Liver (tissue), 9 donors: ENCODE measurements around the gene LEKR1. TPM values are rescaled to one million over a fixed set of nuclear protein-coding genes. Genes with fewer than 3 reads are reported as not detected.

ENCODE experiments used
- DNase-seq: peaks from one replicate; pipeline ENCODE4 v3.0.0-alpha.2; 2017; ENCODE audit warnings: low spot score
- H3K27ac ChIP-seq, 2 donors: one replicate each; pipeline ENCODE4 v1.7.0; 2013; ENCODE audit warnings: inconsistent platforms in 2 of 2, low read length in 2 of 2, control low read depth in 1 of 2, low read depth in 1 of 2, mild to moderate bottlenecking in 1 of 2
- H3K27me3 ChIP-seq, 4 donors: one replicate each; pipeline versions ENCODE4 v1.6.1 to v1.7.0; 2013; ENCODE audit warnings: low read length in 3 of 4, inconsistent platforms in 1 of 4, mild to moderate bottlenecking in 1 of 4, moderate library complexity in 1 of 4; ENCODE audit not compliant: control insufficient read depth in 4 of 4, insufficient read depth in 4 of 4
- H3K36me3 ChIP-seq, 4 donors: one replicate each; pipeline versions ENCODE4 v1.6.1 to v1.7.0; 2013; ENCODE audit warnings: low read length in 3 of 4, mild to moderate bottlenecking in 3 of 4, low read depth in 1 of 4, moderate library complexity in 1 of 4; ENCODE audit not compliant: control insufficient read depth in 4 of 4, insufficient read depth in 3 of 4
- H3K4me1 ChIP-seq, 4 donors: one replicate each; pipeline versions ENCODE4 v1.6.1 to v1.7.0; 2013; ENCODE audit warnings: low read length in 3 of 4, mild to moderate bottlenecking in 3 of 4, moderate library complexity in 1 of 4; ENCODE audit not compliant: control insufficient read depth in 4 of 4, insufficient read depth in 4 of 4
- H3K4me3 ChIP-seq, 3 donors: one replicate each; pipeline versions ENCODE4 v1.6.1 to v1.7.0; 2013; ENCODE audit warnings: low read length in 3 of 3, control low read depth in 1 of 3, low read depth in 1 of 3, mild to moderate bottlenecking in 1 of 3
- H3K9ac ChIP-seq, 2 donors: one replicate each; pipeline ENCODE4 v1.7.0; 2013; ENCODE audit warnings: low read length in 2 of 2, mild to moderate bottlenecking in 2 of 2, moderate library complexity in 2 of 2, control low read depth in 1 of 2, low read depth in 1 of 2
- H3K9me3 ChIP-seq, 4 donors: one replicate each; pipeline versions ENCODE4 v1.6.1 to v1.7.0; 2013; ENCODE audit warnings: low read length in 3 of 4; ENCODE audit not compliant: control insufficient read depth in 4 of 4
- ATF3 ChIP-seq: IDR thresholded peaks from 2 replicates; pipeline ENCODE4 v1.6.1; 2016; ENCODE audit warnings: antibody characterized with exemption
- CTCF ChIP-seq: fragments of 150-350 bp; IDR thresholded peaks from 2 replicates; pipeline ENCODE4 v1.5.1; 2017; ENCODE audit warnings: improper control_type of control experiment, low read depth, low read length; ENCODE audit not compliant: missing input control
- EGR1 ChIP-seq, 2 donors: IDR thresholded peaks; 2 replicates each; pipeline ENCODE4 v1.6.1; 2016 to 2018; ENCODE audit warnings: antibody characterized with exemption in 2 of 2, low read depth in 2 of 2
- FOXA1 ChIP-seq: IDR thresholded peaks from 2 replicates; pipeline ENCODE4 v1.6.1; 2016; ENCODE audit warnings: antibody characterized with exemption
- FOXA2 ChIP-seq: IDR thresholded peaks from 2 replicates; pipeline ENCODE4 v1.6.1; 2016; ENCODE audit warnings: antibody characterized with exemption
- GABPA ChIP-seq, 2 donors: IDR thresholded peaks in 1 of 2; conservative IDR thresholded peaks in 1 of 2; 2 replicates each; pipeline ENCODE4 v1.6.1; 2016; ENCODE audit warnings: antibody characterized with exemption in 2 of 2, mild to moderate bottlenecking in 1 of 2, moderate library complexity in 1 of 2
- HNF4A ChIP-seq, 2 donors: conservative IDR thresholded peaks; 2 replicates each; pipeline ENCODE4 v1.6.1; 2016; ENCODE audit warnings: antibody characterized with exemption in 2 of 2, mild to moderate bottlenecking in 2 of 2
- HNF4G ChIP-seq: IDR thresholded peaks from 2 replicates; pipeline ENCODE4 v1.6.1; 2016; ENCODE audit warnings: antibody characterized with exemption
- JUND ChIP-seq, 2 donors: IDR thresholded peaks; 2 replicates each; pipeline ENCODE4 v1.6.1; 2016; ENCODE audit warnings: antibody characterized with exemption in 2 of 2
- NR2F2 ChIP-seq: IDR thresholded peaks from 2 replicates; pipeline ENCODE4 v1.6.1; 2016; ENCODE audit warnings: antibody characterized with exemption
- RAD21 ChIP-seq, 2 donors: IDR thresholded peaks; 2 replicates each; pipeline ENCODE4 v1.6.1; 2016; ENCODE audit warnings: antibody characterized with exemption in 2 of 2, mild to moderate bottlenecking in 2 of 2
- RXRA ChIP-seq, 2 donors: IDR thresholded peaks; 2 replicates each; pipeline ENCODE4 v1.6.1; 2017 to 2018; ENCODE audit warnings: antibody characterized with exemption in 2 of 2, mild to moderate bottlenecking in 1 of 2
- SP1 ChIP-seq: IDR thresholded peaks from 2 replicates; pipeline ENCODE4 v1.6.1; 2018; ENCODE audit warnings: antibody characterized with exemption, mild to moderate bottlenecking
- TAF1 ChIP-seq: conservative IDR thresholded peaks from 2 replicates; pipeline ENCODE4 v1.6.1; 2016; ENCODE audit warnings: antibody characterized with exemption, mild to moderate bottlenecking
- YY1 ChIP-seq: IDR thresholded peaks from 2 replicates; pipeline ENCODE4 v1.6.1; 2016; ENCODE audit warnings: antibody characterized with exemption, mild to moderate bottlenecking
- WGBS: extraction: QIAGEN DNeasy Blood & Tissue Kit; methylation state at CpG from one replicate; pipeline ENCODE4 v1.1.7; 2013; 5-methylcytosine and 5-hydroxymethylcytosine counted together
- polyA plus RNA-seq, 2 donors: library from polyadenylated mRNA; stranded (reverse) in 1 of 2; unstranded in 1 of 2; fragments of 200-250 nt in 1 of 2; fragments of >200 nt in 1 of 2; fragmentation: Nextera tagmentation in 1 of 2; extraction: Ambion mirVana in 1 of 2; gene quantifications; one replicate each; pipeline versions ENCODE4 v1.2.1 to v1.2.3, GENCODE V29; 2013 to 2015
- total RNA-seq, 2 donors: library from RNA; depleted of rRNA; stranded (reverse); fragments of >200 nt; gene quantifications; one replicate each; pipeline ENCODE4 v1.2.3, GENCODE V29; 2014
- TF ChIP-seq, protein P1 (sequence below): IDR thresholded peaks from 2 replicates; pipeline ENCODE4 v1.6.1; 2016; ENCODE audit warnings: antibody characterized with exemption
- TF ChIP-seq, protein P2 (sequence below): IDR thresholded peaks from 2 replicates; pipeline ENCODE4 v1.6.1; 2016; ENCODE audit warnings: antibody characterized with exemption, mild to moderate bottlenecking
- TF ChIP-seq, protein P3 (sequence below): IDR thresholded peaks from 2 replicates; pipeline ENCODE4 v1.6.1; 2016; ENCODE audit warnings: antibody characterized with exemption
- donor health status: healthy.
- donor health status: healthy.
- donor health status: healthy.
- donor health status: healthy.
- donor health status: healthy.

LEKR1 gene
- total and polyA plus RNA-seq, 4 donors: 0.19 to 0.72 (median 0.44) TPM

DNA sequence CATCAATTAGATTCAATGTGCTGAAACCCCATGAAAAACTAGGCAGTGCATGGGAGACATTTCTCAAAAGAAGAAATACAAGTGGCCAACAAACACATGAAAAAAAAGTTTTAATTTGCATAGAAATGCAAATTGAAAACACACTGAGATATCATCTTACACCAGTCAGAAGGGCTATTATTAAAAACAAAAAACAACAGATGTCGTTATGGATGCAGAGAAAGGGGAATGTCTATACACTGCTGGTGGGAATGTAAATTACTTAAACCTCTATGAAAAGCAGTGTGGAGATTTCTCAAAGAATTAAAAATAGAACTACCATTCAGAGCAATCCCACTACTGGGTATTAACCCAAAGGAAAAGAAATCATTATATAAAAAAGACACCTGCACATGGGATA is 235.1 kb downstream of the LEKR1 start:
- H3K9ac ChIP-seq: no peak overlapping the region
- no peaks in the 10 kb centered on the region for H3K27me3 ChIP-seq
- no peaks in the 10 kb centered on the region for H3K9me3 ChIP-seq
- TF ChIP-seq JUND (IDR thresholded peaks at IDR 0.05) (no peak), ATF3 (no peak), GABPA (IDR thresholded peaks at IDR 0.05 in 1 of 2, conservative IDR thresholded peaks at IDR 0.05 in 1 of 2) (no peak), NR2F2 (no peak)
- DNase-seq: no peak
- H3K4me3 ChIP-seq: no peak overlapping the region
- H3K4me1 ChIP-seq: peaks cover 0 to 3% (median 0%) of the 10 kb centered on the region in 4 donors
- 94% methylated on average over 1 of the region's 1 CpG for WGBS
- no peak overlapping the region for H3K27ac ChIP-seq
- no peaks in the 10 kb centered on the region for H3K36me3 ChIP-seq

DNA sequence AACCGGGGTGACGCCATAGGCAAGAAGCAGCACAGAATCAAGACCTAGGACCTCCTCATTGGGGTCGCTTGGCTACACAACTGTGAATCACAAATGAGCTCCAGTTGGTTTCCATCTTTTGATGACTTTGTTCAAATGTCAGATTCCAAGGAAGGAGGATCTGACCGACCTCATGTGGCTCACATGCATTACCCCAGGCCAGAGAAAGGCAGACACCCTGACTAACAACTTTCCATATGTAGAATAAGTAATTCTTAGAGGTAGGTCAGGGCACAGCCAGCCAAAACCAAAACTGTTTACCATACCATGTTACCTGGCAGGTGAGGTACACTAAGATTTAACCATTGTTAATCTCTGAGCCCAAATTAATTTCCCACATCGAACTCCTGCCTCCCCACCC is 237.3 kb downstream of the LEKR1 start:
- Histone ChIP-seq H3K27ac (no peak overlapping the region), H3K4me1 (peaks cover 0 to 4% (median 1%) of the 10 kb centered on the region in 4 donors), H3K27me3 (no peaks in the 10 kb centered on the region), H3K4me3 (no peak overlapping the region), H3K36me3 (no peaks in the 10 kb centered on the region), H3K9me3 (no peaks in the 10 kb centered on the region), H3K9ac (no peak overlapping the region)
- WGBS: 79% methylated on average over 5 of the region's 5 CpGs
- no peak for TF ChIP-seq RXRA (IDR thresholded peaks at IDR 0.05)
- no peak for DNase-seq

GRCh38 chr3:157063926-157064325 is 237.8 kb downstream of the LEKR1 start:
- H3K27me3 ChIP-seq: no peaks in the 10 kb centered on the region
- 85% methylated on average over 2 of the region's 2 CpGs for WGBS
- H3K4me1 ChIP-seq: peaks cover 0 to 4% (median 1%) of the 10 kb centered on the region in 4 donors
- H3K9me3 ChIP-seq: no peaks in the 10 kb centered on the region
- TF ChIP-seq HNF4A (conservative IDR thresholded peaks at IDR 0.05) (no peak), EGR1 (IDR thresholded peaks at IDR 0.05; ENCODE audit: low read depth in 2 of 2) (no peak), YY1 (no peak), CTCF (no peak), SP1 (no peak), FOXA2 (no peak), ATF3 (no peak), TAF1 (no peak), RXRA (IDR thresholded peaks at IDR 0.05) (no peak), JUND (IDR thresholded peaks at IDR 0.05) (no peak), FOXA1 (no peak), RAD21 (IDR thresholded peaks at IDR 0.05) (no peak), NR2F2 (no peak), GABPA (IDR thresholded peaks at IDR 0.05 in 1 of 2, conservative IDR thresholded peaks at IDR 0.05 in 1 of 2) (no peak), HNF4G (no peak)
- TF ChIP-seq, protein P1, sequence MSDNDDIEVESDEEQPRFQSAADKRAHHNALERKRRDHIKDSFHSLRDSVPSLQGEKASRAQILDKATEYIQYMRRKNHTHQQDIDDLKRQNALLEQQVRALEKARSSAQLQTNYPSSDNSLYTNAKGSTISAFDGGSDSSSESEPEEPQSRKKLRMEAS: no peak
- TF ChIP-seq, protein P2, sequence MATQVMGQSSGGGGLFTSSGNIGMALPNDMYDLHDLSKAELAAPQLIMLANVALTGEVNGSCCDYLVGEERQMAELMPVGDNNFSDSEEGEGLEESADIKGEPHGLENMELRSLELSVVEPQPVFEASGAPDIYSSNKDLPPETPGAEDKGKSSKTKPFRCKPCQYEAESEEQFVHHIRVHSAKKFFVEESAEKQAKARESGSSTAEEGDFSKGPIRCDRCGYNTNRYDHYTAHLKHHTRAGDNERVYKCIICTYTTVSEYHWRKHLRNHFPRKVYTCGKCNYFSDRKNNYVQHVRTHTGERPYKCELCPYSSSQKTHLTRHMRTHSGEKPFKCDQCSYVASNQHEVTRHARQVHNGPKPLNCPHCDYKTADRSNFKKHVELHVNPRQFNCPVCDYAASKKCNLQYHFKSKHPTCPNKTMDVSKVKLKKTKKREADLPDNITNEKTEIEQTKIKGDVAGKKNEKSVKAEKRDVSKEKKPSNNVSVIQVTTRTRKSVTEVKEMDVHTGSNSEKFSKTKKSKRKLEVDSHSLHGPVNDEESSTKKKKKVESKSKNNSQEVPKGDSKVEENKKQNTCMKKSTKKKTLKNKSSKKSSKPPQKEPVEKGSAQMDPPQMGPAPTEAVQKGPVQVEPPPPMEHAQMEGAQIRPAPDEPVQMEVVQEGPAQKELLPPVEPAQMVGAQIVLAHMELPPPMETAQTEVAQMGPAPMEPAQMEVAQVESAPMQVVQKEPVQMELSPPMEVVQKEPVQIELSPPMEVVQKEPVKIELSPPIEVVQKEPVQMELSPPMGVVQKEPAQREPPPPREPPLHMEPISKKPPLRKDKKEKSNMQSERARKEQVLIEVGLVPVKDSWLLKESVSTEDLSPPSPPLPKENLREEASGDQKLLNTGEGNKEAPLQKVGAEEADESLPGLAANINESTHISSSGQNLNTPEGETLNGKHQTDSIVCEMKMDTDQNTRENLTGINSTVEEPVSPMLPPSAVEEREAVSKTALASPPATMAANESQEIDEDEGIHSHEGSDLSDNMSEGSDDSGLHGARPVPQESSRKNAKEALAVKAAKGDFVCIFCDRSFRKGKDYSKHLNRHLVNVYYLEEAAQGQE: no peak
- TF ChIP-seq, protein P3, sequence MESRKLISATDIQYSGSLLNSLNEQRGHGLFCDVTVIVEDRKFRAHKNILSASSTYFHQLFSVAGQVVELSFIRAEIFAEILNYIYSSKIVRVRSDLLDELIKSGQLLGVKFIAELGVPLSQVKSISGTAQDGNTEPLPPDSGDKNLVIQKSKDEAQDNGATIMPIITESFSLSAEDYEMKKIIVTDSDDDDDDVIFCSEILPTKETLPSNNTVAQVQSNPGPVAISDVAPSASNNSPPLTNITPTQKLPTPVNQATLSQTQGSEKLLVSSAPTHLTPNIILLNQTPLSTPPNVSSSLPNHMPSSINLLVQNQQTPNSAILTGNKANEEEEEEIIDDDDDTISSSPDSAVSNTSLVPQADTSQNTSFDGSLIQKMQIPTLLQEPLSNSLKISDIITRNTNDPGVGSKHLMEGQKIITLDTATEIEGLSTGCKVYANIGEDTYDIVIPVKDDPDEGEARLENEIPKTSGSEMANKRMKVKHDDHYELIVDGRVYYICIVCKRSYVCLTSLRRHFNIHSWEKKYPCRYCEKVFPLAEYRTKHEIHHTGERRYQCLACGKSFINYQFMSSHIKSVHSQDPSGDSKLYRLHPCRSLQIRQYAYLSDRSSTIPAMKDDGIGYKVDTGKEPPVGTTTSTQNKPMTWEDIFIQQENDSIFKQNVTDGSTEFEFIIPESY: no peak
- H3K27ac ChIP-seq: no peak overlapping the region
- DNase-seq: no peak
- H3K36me3 ChIP-seq: no peaks in the 10 kb centered on the region
- no peak overlapping the region for H3K4me3 ChIP-seq
- no peak overlapping the region for H3K9ac ChIP-seq
